ENCODE measurements around the gene SLC35G3. TPM values are rescaled to one million over a fixed set of nuclear protein-coding genes. Genes with fewer than 3 reads are reported as not detected.

SLC35G3 gene
- total RNA-seq, 1 donor from 2014 or later: not detected

DNA sequence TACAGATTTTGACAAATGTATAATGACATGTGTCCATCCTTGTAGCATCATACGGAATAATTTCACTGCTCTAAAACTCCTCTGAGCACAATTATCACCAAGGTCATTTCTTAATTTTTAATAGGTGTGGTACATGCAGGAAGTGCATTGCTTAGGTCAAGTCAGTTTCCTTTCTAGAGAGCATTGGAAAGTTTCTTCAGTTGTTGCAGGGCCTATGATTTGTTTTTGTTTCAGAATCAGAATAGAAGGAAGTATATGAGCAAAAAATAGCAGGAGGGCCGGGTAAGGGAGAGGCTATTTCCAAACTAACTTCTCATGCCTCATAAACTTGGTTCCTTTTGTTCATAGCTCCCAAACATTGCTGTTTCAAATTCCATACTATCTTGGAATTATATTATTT, 24.7 kb upstream of the SLC35G3 start:
- H3K9me3 Mint-ChIP-seq (ENCODE audit: low read depth): peaks cover 5% of the 10 kb centered on the region
- H3K27me3 Mint-ChIP-seq (ENCODE audit: low read depth): peaks cover 31% of the 10 kb centered on the region
- H3K4me1 Mint-ChIP-seq (ENCODE audit: low read depth): no peaks in the 10 kb centered on the region
- TF ChIP-seq, protein P1, sequence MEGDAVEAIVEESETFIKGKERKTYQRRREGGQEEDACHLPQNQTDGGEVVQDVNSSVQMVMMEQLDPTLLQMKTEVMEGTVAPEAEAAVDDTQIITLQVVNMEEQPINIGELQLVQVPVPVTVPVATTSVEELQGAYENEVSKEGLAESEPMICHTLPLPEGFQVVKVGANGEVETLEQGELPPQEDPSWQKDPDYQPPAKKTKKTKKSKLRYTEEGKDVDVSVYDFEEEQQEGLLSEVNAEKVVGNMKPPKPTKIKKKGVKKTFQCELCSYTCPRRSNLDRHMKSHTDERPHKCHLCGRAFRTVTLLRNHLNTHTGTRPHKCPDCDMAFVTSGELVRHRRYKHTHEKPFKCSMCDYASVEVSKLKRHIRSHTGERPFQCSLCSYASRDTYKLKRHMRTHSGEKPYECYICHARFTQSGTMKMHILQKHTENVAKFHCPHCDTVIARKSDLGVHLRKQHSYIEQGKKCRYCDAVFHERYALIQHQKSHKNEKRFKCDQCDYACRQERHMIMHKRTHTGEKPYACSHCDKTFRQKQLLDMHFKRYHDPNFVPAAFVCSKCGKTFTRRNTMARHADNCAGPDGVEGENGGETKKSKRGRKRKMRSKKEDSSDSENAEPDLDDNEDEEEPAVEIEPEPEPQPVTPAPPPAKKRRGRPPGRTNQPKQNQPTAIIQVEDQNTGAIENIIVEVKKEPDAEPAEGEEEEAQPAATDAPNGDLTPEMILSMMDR (IDR thresholded peaks at IDR 0.05): no peak
- H3K27ac Mint-ChIP-seq (ENCODE audit: unreplicated experiment): no peak overlapping the region
- no peaks in the 10 kb centered on the region for H3K36me3 Mint-ChIP-seq (ENCODE audit: low read depth)
- no peak overlapping the region for H3K4me3 Mint-ChIP-seq (ENCODE audit: unreplicated experiment)
- DNase-seq (ENCODE audit: low spot score): no peak

DNA sequence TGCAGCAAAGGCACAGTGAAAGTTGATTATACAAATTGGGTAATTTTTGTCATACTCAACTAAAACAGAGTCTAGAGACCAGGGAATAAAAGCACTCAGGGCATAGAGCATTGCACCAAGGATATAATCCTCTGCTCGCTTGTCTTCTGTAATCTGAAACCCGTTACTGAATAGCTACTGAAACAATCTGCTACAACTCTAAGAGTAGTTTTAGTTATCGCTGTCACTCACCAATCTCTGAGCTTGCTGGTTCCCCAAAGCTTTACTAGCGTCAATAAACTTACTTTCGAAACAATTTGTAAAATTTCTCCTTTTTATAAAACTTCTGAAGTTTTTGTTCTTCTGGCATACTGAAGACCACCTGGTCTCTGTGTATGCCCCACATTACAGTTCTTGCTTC, 22.9 kb upstream of the SLC35G3 start:
- Mint-ChIP-seq H3K27ac (ENCODE audit: unreplicated experiment) (no peak overlapping the region), H3K9me3 (ENCODE audit: low read depth) (no peaks in the 10 kb centered on the region), H3K4me3 (ENCODE audit: unreplicated experiment) (no peak overlapping the region), H3K36me3 (ENCODE audit: low read depth) (no peaks in the 10 kb centered on the region), H3K27me3 (ENCODE audit: low read depth) (peaks cover 31% of the 10 kb centered on the region), H3K4me1 (ENCODE audit: low read depth) (no peaks in the 10 kb centered on the region)
- TF ChIP-seq, protein P1 (IDR thresholded peaks at IDR 0.05): no peak
- no peak for DNase-seq (ENCODE audit: low spot score)

DNA sequence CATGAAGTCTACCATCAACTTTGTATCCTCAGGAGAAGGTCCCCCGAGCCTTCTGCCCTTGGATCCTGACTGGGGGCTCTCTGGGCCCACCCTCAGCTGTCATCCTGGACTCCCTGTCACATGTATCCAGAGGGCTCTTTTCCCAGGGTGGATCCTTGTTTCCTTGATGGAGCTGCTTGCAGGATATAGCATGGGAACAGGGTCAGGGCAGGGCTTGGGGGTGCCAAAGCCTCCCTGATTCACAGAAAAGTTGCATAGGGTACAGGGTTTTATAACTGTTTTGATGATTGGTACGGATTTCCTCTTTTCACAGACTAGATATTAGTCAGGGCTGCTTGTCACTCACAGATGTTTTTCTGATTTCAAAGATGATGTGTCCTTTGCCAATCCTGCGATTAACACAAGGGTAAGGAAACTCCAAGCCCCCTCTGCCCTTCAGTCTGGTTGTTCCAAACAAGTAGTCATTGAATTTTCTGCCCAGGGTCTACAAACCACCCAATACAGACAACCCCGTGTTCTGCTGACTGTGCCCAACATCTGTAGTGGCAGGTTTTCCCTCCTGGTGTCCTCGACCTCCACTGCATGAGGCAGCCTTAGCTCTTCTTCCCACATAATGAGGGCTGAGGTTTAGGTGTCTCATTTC, 20.6 kb upstream of the SLC35G3 start:
- H3K27ac Mint-ChIP-seq (ENCODE audit: unreplicated experiment): no peak overlapping the region
- H3K36me3 Mint-ChIP-seq (ENCODE audit: low read depth): no peaks in the 10 kb centered on the region
- no peak for DNase-seq (ENCODE audit: low spot score)
- H3K4me3 Mint-ChIP-seq (ENCODE audit: unreplicated experiment): no peak overlapping the region
- H3K27me3 Mint-ChIP-seq (ENCODE audit: low read depth): peaks cover 27% of the 10 kb centered on the region
- no peaks in the 10 kb centered on the region for H3K4me1 Mint-ChIP-seq (ENCODE audit: low read depth)
- TF ChIP-seq, protein P1 (IDR thresholded peaks at IDR 0.05): no peak
- H3K9me3 Mint-ChIP-seq (ENCODE audit: low read depth): peaks cover under 1% of the 10 kb centered on the region

DNA sequence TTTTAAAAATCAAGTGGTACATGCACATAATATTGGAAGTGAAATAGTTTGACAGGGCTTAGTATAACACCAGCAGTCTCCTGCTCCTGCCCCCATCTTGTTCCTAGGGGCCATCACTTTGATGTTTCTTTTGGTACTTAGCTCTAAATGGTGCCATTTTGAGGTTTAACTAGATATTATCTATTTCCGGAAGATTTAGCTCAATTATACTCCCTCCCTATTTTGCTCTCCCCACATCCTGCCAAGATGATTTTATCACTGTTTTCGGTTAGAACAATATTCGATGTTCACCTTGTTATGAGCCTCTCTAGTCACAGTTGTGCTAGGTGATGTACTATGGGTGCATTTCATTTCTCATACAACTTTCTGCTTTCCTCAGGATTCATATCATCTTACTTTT, 20.0 kb upstream of the SLC35G3 start:
- no peaks in the 10 kb centered on the region for H3K4me1 Mint-ChIP-seq (ENCODE audit: low read depth)
- DNase-seq (ENCODE audit: low spot score): no peak
- H3K36me3 Mint-ChIP-seq (ENCODE audit: low read depth): no peaks in the 10 kb centered on the region
- peaks cover 27% of the 10 kb centered on the region for H3K27me3 Mint-ChIP-seq (ENCODE audit: low read depth)
- peaks cover 3% of the 10 kb centered on the region for H3K9me3 Mint-ChIP-seq (ENCODE audit: low read depth)
- TF ChIP-seq, protein P1 (IDR thresholded peaks at IDR 0.05): no peak
- H3K27ac Mint-ChIP-seq (ENCODE audit: unreplicated experiment): no peak overlapping the region
- H3K4me3 Mint-ChIP-seq (ENCODE audit: unreplicated experiment): no peak overlapping the region

DNA sequence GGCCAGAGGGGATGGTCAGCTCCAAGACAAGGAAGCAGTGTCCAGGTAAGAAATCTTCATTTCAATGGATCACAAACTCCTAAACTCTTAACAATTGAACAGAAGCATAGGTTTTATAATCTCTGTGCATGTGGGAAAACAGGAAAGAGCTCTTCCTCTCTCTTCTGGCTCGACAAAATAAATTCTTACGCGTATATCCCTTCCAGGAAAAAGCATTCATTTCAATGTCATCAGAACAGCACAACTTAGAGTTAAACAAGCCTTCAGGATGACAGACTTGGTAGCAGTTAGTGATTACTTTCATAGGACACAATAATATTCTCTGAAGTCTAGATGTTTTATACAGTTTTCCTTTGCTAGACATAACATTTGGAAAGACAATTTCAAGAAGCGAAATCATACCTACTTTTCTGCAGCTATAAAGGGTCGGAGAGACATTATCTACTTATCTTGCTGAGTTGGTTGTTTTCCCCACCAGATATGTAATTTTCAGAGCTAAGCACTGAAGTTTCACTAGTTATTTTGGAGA, 19.3 kb upstream of the SLC35G3 start:
- DNase-seq (ENCODE audit: low spot score): no peak
- Mint-ChIP-seq H3K4me3 (ENCODE audit: unreplicated experiment) (no peak overlapping the region), H3K9me3 (ENCODE audit: low read depth) (peaks cover 3% of the 10 kb centered on the region), H3K36me3 (ENCODE audit: low read depth) (no peaks in the 10 kb centered on the region), H3K4me1 (ENCODE audit: low read depth) (no peaks in the 10 kb centered on the region), H3K27me3 (ENCODE audit: low read depth) (peaks cover 32% of the 10 kb centered on the region), H3K27ac (ENCODE audit: unreplicated experiment) (no peak overlapping the region)
- TF ChIP-seq, protein P1 (IDR thresholded peaks at IDR 0.05): no peak

All from chondrocyte (in vitro differentiated cells).